ENCODE results near the gene SLC25A31.
A peak's percentile ranks its signal among the peaks of the same experiment; 100 is the strongest.

The SLC25A31 gene

DNA sequence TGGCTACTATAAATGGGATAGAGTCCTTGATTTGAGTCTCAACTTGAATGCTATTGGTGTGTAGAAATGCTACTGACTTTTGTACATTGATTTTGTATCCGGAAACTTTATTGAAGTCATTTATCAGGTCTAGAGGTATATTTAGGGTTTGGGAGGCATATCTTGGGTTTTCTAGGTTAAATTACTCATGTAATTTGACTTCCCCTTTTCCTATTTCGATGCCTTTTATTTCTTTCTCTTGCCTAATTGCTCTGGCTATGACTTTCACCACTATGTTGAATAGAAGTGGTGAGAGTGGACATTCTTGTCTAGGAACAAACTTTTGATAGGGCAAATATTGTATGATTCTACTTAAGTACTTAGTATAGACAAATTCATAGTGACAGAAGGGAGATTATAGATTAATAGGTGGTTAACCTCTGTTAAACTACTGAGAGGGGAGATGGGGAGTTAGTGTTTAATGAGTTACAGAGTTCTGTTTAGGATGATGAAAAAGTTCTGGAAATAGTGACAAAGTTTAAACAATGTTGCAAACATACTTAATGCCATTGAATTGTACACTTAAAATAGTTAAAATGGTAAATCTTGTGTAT, 29.1 kb downstream of the SLC25A31 start:
- Mint-ChIP-seq H3K4me1 (ENCODE audit: low read depth) (no peaks in the 10 kb centered on the region), H3K4me3 (no peak overlapping the region), H3K36me3 (ENCODE audit: low read depth) (no peaks in the 10 kb centered on the region), H3K27me3 (ENCODE audit: low read depth) (no peaks in the 10 kb centered on the region), H3K9me3 (no peaks in the 10 kb centered on the region), H3K27ac (no peak overlapping the region)

GRCh38 chr4:127759893-127760292, 29.7 kb downstream of the SLC25A31 start:
- Mint-ChIP-seq H3K4me1 (ENCODE audit: low read depth) (no peaks in the 10 kb centered on the region), H3K9me3 (no peaks in the 10 kb centered on the region), H3K4me3 (no peak overlapping the region), H3K36me3 (ENCODE audit: low read depth) (no peaks in the 10 kb centered on the region), H3K27ac (no peak overlapping the region), H3K27me3 (ENCODE audit: low read depth) (peaks cover 4% of the 10 kb centered on the region)

DNA sequence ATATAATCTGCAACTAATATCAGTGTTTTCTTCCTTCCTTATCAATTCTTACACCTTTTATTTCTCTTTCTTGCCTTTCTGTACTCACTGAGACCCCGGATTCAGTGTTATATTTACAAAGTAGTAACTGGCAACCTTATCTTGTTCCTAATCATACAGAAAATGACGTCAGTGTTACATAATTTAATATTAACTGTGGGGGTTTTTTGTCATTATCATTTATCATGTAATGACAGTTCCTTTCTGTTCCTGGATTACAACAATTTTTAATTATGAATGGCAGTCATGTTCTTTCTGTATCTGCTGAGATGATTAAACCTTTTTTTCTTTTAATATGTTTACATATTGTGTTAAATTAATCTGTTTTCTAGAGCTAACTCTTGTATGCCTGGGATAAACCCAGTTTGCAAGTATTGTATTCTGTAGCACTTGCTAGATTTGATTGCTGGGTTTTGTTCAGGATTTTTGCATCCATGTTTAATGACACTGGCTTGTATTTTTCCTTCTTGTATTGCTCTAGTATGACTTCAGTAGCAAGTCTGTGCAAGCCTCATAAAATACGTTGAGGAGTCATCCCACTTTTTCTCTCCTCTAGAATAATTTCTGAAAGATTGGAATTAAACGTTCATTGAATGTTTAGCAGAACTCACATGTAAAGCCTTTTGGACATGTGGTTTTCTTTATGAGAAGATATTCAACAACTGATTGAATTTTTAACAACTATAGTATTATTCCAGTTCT, 41.5 kb downstream of the SLC25A31 start:
- Mint-ChIP-seq H3K27ac (no peak overlapping the region), H3K36me3 (ENCODE audit: low read depth) (no peaks in the 10 kb centered on the region), H3K27me3 (ENCODE audit: low read depth) (peaks cover 36% of the 10 kb centered on the region), H3K9me3 (no peaks in the 10 kb centered on the region), H3K4me3 (no peak overlapping the region), H3K4me1 (ENCODE audit: low read depth) (no peaks in the 10 kb centered on the region)

GRCh38 chr4:127772769-127773671, 42.8 kb downstream of the SLC25A31 start:
- H3K9me3 Mint-ChIP-seq: no peaks in the 10 kb centered on the region
- H3K36me3 Mint-ChIP-seq (ENCODE audit: low read depth): no peaks in the 10 kb centered on the region
- peaks cover 44% of the 10 kb centered on the region for H3K27me3 Mint-ChIP-seq (ENCODE audit: low read depth)
- H3K4me1 Mint-ChIP-seq (ENCODE audit: low read depth): no peaks in the 10 kb centered on the region
- H3K27ac Mint-ChIP-seq: no peak overlapping the region
- no peak overlapping the region for H3K4me3 Mint-ChIP-seq

- H3K27me3 Mint-ChIP-seq (ENCODE audit: low read depth): peaks cover 59% of the 10 kb centered on the region
- H3K36me3 Mint-ChIP-seq (ENCODE audit: low read depth): no peaks in the 10 kb centered on the region
- no peak overlapping the region for H3K27ac Mint-ChIP-seq
- H3K4me3 Mint-ChIP-seq: no peak overlapping the region
- H3K9me3 Mint-ChIP-seq: no peaks in the 10 kb centered on the region
- H3K4me1 Mint-ChIP-seq (ENCODE audit: low read depth): no peaks in the 10 kb centered on the region
These were observed 45.6 kb downstream of the SLC25A31 start for GRCh38 chr4:127775843-127776242.

GRCh38 chr4:127776620-127777019, 46.4 kb downstream of the SLC25A31 start:
- Mint-ChIP-seq H3K27ac (no peak overlapping the region), H3K4me1 (ENCODE audit: low read depth) (peaks cover 3% of the 10 kb centered on the region), H3K9me3 (no peaks in the 10 kb centered on the region), H3K36me3 (ENCODE audit: low read depth) (peaks cover 2% of the 10 kb centered on the region), H3K4me3 (no peak overlapping the region), H3K27me3 (ENCODE audit: low read depth) (peaks cover 61% of the 10 kb centered on the region)

DNA sequence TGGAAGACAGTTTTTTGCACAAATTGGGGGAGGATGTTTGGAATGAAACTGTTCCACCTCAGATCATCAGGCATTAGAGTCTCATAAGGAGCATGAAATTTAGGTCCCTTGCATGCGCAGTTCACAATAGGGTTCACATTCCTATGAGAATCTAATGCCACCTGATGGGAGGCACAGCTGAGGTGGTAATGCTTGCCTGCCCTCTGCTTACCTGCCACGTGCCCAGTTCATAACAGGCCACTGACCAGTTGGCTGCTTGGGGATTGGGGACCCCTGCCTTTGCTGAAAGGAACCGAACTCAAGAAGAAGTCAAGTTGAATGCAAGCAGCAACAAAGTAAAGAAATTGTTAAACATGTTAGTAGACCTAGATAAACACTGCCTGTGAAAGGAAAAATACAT, 47.3 kb downstream of the SLC25A31 start:
- peaks cover 2% of the 10 kb centered on the region for H3K36me3 Mint-ChIP-seq (ENCODE audit: low read depth)

GRCh38 chr4:127778102-127778501, 47.9 kb downstream of the SLC25A31 start:
- H3K4me1 Mint-ChIP-seq (ENCODE audit: low read depth): peaks cover 11% of the 10 kb centered on the region
- no peak overlapping the region for H3K27ac Mint-ChIP-seq
- no peaks in the 10 kb centered on the region for H3K9me3 Mint-ChIP-seq
- no peak overlapping the region for H3K4me3 Mint-ChIP-seq
- H3K27me3 Mint-ChIP-seq (ENCODE audit: low read depth): peaks cover 65% of the 10 kb centered on the region
- H3K36me3 Mint-ChIP-seq (ENCODE audit: low read depth): peaks cover 2% of the 10 kb centered on the region

More for the DNA sequence above, 47.3 kb downstream of the SLC25A31 start:
- Mint-ChIP-seq H3K4me3 (no peak overlapping the region), H3K9me3 (no peaks in the 10 kb centered on the region), H3K27me3 (ENCODE audit: low read depth) (peaks cover 63% of the 10 kb centered on the region), H3K4me1 (ENCODE audit: low read depth) (peaks cover 5% of the 10 kb centered on the region), H3K27ac (no peak overlapping the region)

- peak overlapping the region; percentile 89 for H3K4me3 Mint-ChIP-seq
- H3K36me3 Mint-ChIP-seq (ENCODE audit: low read depth): peaks cover 2% of the 10 kb centered on the region
- peaks cover 70% of the 10 kb centered on the region for H3K27me3 Mint-ChIP-seq (ENCODE audit: low read depth)
- H3K27ac Mint-ChIP-seq: no peak overlapping the region
- peaks cover 19% of the 10 kb centered on the region for H3K4me1 Mint-ChIP-seq (ENCODE audit: low read depth)
- no peaks in the 10 kb centered on the region for H3K9me3 Mint-ChIP-seq
These were observed 50.4 kb downstream of the SLC25A31 start for GRCh38 chr4:127780598-127780997.

DNA sequence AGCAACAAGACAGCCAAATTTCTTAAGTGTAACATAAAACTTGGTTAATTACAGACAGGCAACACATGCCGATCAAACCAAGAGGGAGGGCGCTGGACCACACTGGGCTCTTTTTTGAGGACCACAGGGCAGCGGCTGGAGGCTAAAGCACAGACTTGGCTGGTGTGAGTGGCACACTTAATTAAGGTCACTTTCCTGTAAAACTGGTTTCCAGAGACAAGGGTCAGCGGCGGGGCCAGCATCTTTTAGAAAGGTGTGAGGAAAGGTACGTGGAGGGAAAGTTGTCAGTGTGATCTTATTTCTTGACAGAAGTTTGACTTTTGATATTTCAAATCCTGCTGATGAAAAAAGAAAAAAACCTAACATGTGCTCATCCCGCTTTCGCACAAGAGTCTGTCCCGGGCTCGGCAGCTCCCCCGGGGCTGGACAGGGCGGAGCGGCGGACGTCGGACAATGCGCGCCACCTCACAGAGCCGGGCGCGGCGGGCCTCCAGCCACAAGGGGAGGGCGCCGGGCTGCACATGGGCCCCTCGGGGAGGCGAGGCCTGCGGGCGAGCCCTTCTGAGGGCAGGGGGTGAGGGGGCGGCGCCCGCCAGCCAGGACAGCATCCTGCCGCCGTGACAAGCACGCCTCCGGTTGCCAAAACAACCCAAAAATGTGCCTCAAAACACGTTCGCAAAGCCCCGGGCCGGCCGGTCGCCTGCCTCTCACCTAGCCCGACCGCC, 51.3 kb downstream of the SLC25A31 start:
- Mint-ChIP-seq H3K9me3 (no peaks in the 10 kb centered on the region), H3K27ac (no peak overlapping the region), H3K27me3 (ENCODE audit: low read depth) (peaks cover 69% of the 10 kb centered on the region)

GRCh38 chr4:127782025-127782274, 51.8 kb downstream of the SLC25A31 start:
- peaks cover 19% of the 10 kb centered on the region for H3K4me1 Mint-ChIP-seq (ENCODE audit: low read depth)
- no peaks in the 10 kb centered on the region for H3K9me3 Mint-ChIP-seq
- H3K36me3 Mint-ChIP-seq (ENCODE audit: low read depth): peaks cover 2% of the 10 kb centered on the region
- peak overlapping the region; percentile 97 for H3K4me3 Mint-ChIP-seq
- H3K27me3 Mint-ChIP-seq (ENCODE audit: low read depth): peaks cover 69% of the 10 kb centered on the region
- no peak overlapping the region for H3K27ac Mint-ChIP-seq

More for the DNA sequence above, 51.3 kb downstream of the SLC25A31 start:
- Mint-ChIP-seq H3K4me3 (peak overlapping the region; percentile 97), H3K36me3 (ENCODE audit: low read depth) (peaks cover 2% of the 10 kb centered on the region), H3K4me1 (ENCODE audit: low read depth) (peaks cover 19% of the 10 kb centered on the region)

GRCh38 chr4:127782275-127783025, 52.2 kb downstream of the SLC25A31 start, which contains the start of gene HSPA4L:
Gene HSPA4L, plus strand, starts transcription at chr4:127782322. Its CDS starts 229 bp downstream, at chr4:127782551.
- Mint-ChIP-seq H3K27me3 (ENCODE audit: low read depth) (peaks cover 65% of the 10 kb centered on the region), H3K9me3 (no peaks in the 10 kb centered on the region), H3K27ac (peak within 1 kb of the TSS; percentile 89), H3K4me1 (ENCODE audit: low read depth) (peaks cover 19% of the 10 kb centered on the region), H3K36me3 (ENCODE audit: low read depth) (peaks cover 2% of the 10 kb centered on the region), H3K4me3 (peak within 1 kb of the TSS; percentile 97)

DNA sequence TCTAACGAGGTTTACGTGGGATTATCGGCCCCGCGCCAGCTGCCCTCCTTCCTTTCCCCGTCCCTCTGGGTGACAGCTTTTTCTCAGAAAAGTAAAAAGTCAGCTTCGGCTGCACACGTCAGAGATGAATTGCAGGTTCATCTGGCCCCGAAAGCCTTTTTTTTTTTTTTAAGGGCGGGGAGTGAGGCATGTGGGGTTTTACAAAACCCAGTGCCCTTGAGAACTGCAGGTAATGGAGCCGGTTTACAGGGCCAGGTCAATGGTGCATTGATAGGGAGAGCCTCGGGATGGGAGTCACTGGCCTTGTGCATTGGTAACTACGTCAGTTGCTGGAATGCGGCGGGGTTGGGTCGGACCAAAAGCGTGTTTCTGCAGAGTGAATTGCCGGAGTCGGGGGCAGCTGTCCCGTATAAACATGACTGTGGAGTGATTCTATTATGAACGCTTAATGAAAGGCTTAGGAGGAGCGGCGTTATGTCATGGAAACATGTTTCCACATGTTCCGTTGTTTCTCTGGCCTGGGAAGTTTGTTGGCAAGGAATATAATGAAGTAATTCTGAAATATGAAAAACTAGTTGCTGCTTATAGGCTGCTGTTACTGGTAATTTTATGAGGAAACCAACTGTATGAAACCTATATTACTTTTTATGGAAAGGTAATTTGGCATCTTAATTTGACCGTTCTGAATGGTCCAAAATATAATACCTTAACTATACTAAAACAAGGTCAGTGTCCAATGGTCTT, 53.0 kb downstream of the SLC25A31 start:
- Mint-ChIP-seq H3K4me1 (ENCODE audit: low read depth) (peaks cover 19% of the 10 kb centered on the region), H3K9me3 (no peaks in the 10 kb centered on the region), H3K36me3 (ENCODE audit: low read depth) (peaks cover 2% of the 10 kb centered on the region), H3K27me3 (ENCODE audit: low read depth) (peaks cover 62% of the 10 kb centered on the region), H3K4me3 (peak overlapping the region; percentile 97), H3K27ac (peak overlapping the region; percentile 89)

All from T-helper 1 cell treated with Interleukin-12 subunit alpha and Interleukin-12 subunit beta and Interleukin-4 antibody, amounts not matched to agents 30 μg/mL and 1 μg/mL, for 36 hours (primary cell).